Muscle of leg (tissue), 11 donors: ENCODE measurements around the gene FCGR3B. TPM values are rescaled to one million over a fixed set of nuclear protein-coding genes. Genes with fewer than 3 reads are reported as not detected.
A peak's percentile ranks its signal among the peaks of the same experiment; 100 is the strongest.
"Not testable (repeated sequence)": the region's sequence is repeated elsewhere in the genome, so short reads cannot be mapped to it uniquely, and the experiment has no call there.

Experiments
- DNase-seq: peaks from one replicate; pipeline ENCODE4 v3.0.0; 2013
- H3K27ac ChIP-seq: one replicate; pipeline ENCODE4 v1.5.1; 2013; ENCODE audit warnings: mild to moderate bottlenecking, low read length, control low read depth
- H3K27me3 ChIP-seq: one replicate; pipeline ENCODE4 v1.6.1; 2013; ENCODE audit warnings: low read length; ENCODE audit not compliant: control insufficient read depth, insufficient read depth
- H3K36me3 ChIP-seq: one replicate; pipeline ENCODE4 v1.6.1; 2013; ENCODE audit warnings: low read length; ENCODE audit not compliant: control insufficient read depth, insufficient read depth
- H3K4me1 ChIP-seq: one replicate; pipeline ENCODE4 v1.6.1; 2013; ENCODE audit warnings: low read length; ENCODE audit not compliant: control insufficient read depth, insufficient read depth
- H3K4me3 ChIP-seq: one replicate; pipeline ENCODE4 v1.5.1; 2013; ENCODE audit warnings: low read length, control low read depth
- H3K9me3 ChIP-seq: replicated peaks from 2 replicates; pipeline ENCODE4 v1.6.1; 2013; ENCODE audit warnings: low read depth, low read length; ENCODE audit not compliant: control insufficient read depth
- WGBS: methylation state at CpG from one replicate; pipeline ENCODE4 v1.1.5; 2013; ENCODE audit warnings: missing lambda C conversion rate; ENCODE audit not compliant: insufficient coverage; 5-methylcytosine and 5-hydroxymethylcytosine counted together
- polyA plus RNA-seq, 8 donors: library from polyadenylated mRNA; unstranded; fragments of 120-200 nt; gene quantifications; one replicate each; pipeline versions ENCODE4 v1.2.1 to v1.2.3, GENCODE V29; 2013; ENCODE audit warnings: inconsistent platforms in 1 of 8, low replicate concordance in 1 of 8; ENCODE audit not compliant: insufficient read length in 8 of 8, insufficient read depth in 1 of 8
- total RNA-seq: library from RNA; stranded (reverse); fragments of 120-200 nt; gene quantifications from one replicate; pipeline ENCODE4 v1.2.4, GENCODE V29; 2013

Gene FCGR3B
- total and polyA plus RNA-seq, 9 donors = 0.13 to 1.8 (median 0.43) TPM

- not testable (repeated sequence) for H3K4me3 ChIP-seq, H3K36me3 ChIP-seq, H3K27ac ChIP-seq, H3K27me3 ChIP-seq, H3K4me1 ChIP-seq, DNase-seq, H3K9me3 ChIP-seq
- WGBS = no CpG with 5 or more reads among the region's 4 CpGs
Observed at GRCh38 chr1:161662684-161663339, 31.8 kb upstream of the FCGR3B start, which contains the start of gene FCGR2B. TSS of gene FCGR2B (plus strand) at chr1:161663143. CDS start at chr1:161663242, 99 bp downstream.

- not testable (repeated sequence) for DNase-seq, H3K27me3 ChIP-seq, H3K4me3 ChIP-seq, H3K36me3 ChIP-seq, H3K4me1 ChIP-seq, H3K27ac ChIP-seq, H3K9me3 ChIP-seq
- WGBS = no CpG with 5 or more reads among the region's 9 CpGs
Observed at GRCh38 chr1:161661660-161662311, 30.8 kb upstream of the FCGR3B start.

GRCh38 chr1:161658524-161658923 is 27.5 kb upstream of the FCGR3B start:
- not testable (repeated sequence) for H3K4me3 ChIP-seq, DNase-seq

GRCh38 chr1:161653971-161654370 is 23.0 kb upstream of the FCGR3B start:
- not testable (repeated sequence) for H3K4me1 ChIP-seq, H3K27ac ChIP-seq, H3K36me3 ChIP-seq, H3K9me3 ChIP-seq, H3K4me3 ChIP-seq, H3K27me3 ChIP-seq, DNase-seq
- no CpG with 5 or more reads among the region's 6 CpGs for WGBS

More at GRCh38 chr1:161658524-161658923, 27.5 kb upstream of the FCGR3B start:
- H3K27me3 ChIP-seq, H3K9me3 ChIP-seq, H3K4me1 ChIP-seq, H3K36me3 ChIP-seq, H3K27ac ChIP-seq: not testable (repeated sequence)

- H3K27ac ChIP-seq, H3K36me3 ChIP-seq, H3K4me3 ChIP-seq, H3K4me1 ChIP-seq, H3K9me3 ChIP-seq, H3K27me3 ChIP-seq, DNase-seq: not testable (repeated sequence)
- WGBS = no CpG with 5 or more reads among the region's 7 CpGs
Observed at GRCh38 chr1:161653541-161653940, 22.6 kb upstream of the FCGR3B start.

- H3K4me1 ChIP-seq, H3K36me3 ChIP-seq, H3K9me3 ChIP-seq, H3K4me3 ChIP-seq, H3K27ac ChIP-seq, H3K27me3 ChIP-seq: not testable (repeated sequence)
- peak; percentile 30 for DNase-seq
- WGBS = 58% methylated on average over 6 of the region's 13 CpGs
Observed at GRCh38 chr1:161647507-161648360, 16.8 kb upstream of the FCGR3B start.

- not testable (repeated sequence) for H3K4me1 ChIP-seq, H3K27me3 ChIP-seq, H3K27ac ChIP-seq, H3K9me3 ChIP-seq, DNase-seq, H3K36me3 ChIP-seq, H3K4me3 ChIP-seq
- WGBS = no CpG with 5 or more reads among the region's 1 CpG
Observed at GRCh38 chr1:161644855-161645254, 13.9 kb upstream of the FCGR3B start.

GRCh38 chr1:161643481-161644208 is 12.7 kb upstream of the FCGR3B start:
- no CpG with 5 or more reads among the region's 5 CpGs for WGBS
- H3K4me1 ChIP-seq, H3K9me3 ChIP-seq, H3K4me3 ChIP-seq, H3K36me3 ChIP-seq, H3K27ac ChIP-seq, H3K27me3 ChIP-seq, DNase-seq: not testable (repeated sequence)

GRCh38 chr1:161642697-161643096 is 11.7 kb upstream of the FCGR3B start:
- DNase-seq = peak; percentile 47

GRCh38 chr1:161639203-161639602 is 8.2 kb upstream of the FCGR3B start:
- H3K9me3 ChIP-seq, H3K36me3 ChIP-seq, H3K27me3 ChIP-seq, H3K27ac ChIP-seq, DNase-seq, H3K4me1 ChIP-seq, H3K4me3 ChIP-seq: not testable (repeated sequence)
- WGBS = no CpG with 5 or more reads among the region's 2 CpGs

More at GRCh38 chr1:161642697-161643096, 11.7 kb upstream of the FCGR3B start:
- no CpG with 5 or more reads among the region's 1 CpG for WGBS
- H3K27ac ChIP-seq, H3K36me3 ChIP-seq, H3K27me3 ChIP-seq, H3K4me1 ChIP-seq, H3K9me3 ChIP-seq, H3K4me3 ChIP-seq: not testable (repeated sequence)
